GM12878 (cell line): ENCODE data around the gene ZNF483. TPM values are rescaled to one million over a fixed set of nuclear protein-coding genes. Genes with fewer than 3 reads are reported as not detected.

Experiments
- ATAC-seq: fragments of 200-7000 bp; cut with Tn5 transposase; 3 replicates; pipeline ENCODE4 v1.9.1; 2020; ENCODE audit warnings: mild to moderate bottlenecking, moderate library complexity
- BruUV-seq: library from RNA; stranded (reverse); fragments of 400-500 nt; replicated peaks from 2 replicates; lab custom pipeline; 2021; lab: Mats Ljungman, UMichigan
- CTCF ChIA-PET: fragments of 300-600 bp; sonication (Branson Sonifier 250); formaldehyde crosslinking; extraction: SDS; loops from one replicate; lab custom pipeline; 2021; ENCODE audit warnings: inconsistent platforms; lab: Yijun Ruan, JAX
- POLR2A ChIA-PET: fragments of 350-600 bp; formaldehyde crosslinking; extraction: SDS; loops from one replicate; lab custom pipeline; 2021; ENCODE audit warnings: inconsistent platforms; lab: Charles Lee
- RAD21 ChIA-PET: fragments of 300-600 bp; sonication (Branson Sonifier 250); formaldehyde crosslinking; loops from one replicate; lab custom pipeline; 2023; ENCODE audit warnings: antibody characterized with exemption; ENCODE audit not compliant: unreplicated experiment; lab: Charles Lee
- SMC1A ChIA-PET: fragments of 300-600 bp; sonication (Branson Sonifier 250); formaldehyde crosslinking; loops from one replicate; lab custom pipeline; 2023; ENCODE audit not compliant: unreplicated experiment, uncharacterized antibody; lab: Charles Lee
- DNase-seq: peaks from one replicate; pipeline ENCODE4 v3.0.0-alpha.2; 2011; ENCODE audit warnings: low read depth, low spot score
- FAIRE-seq: peaks from 3 replicates; lab custom pipeline; 2011; peaks lifted over from hg19 to GRCh38; lab: Jason Lieb, UNC
- H2AFZ ChIP-seq: 2 replicates; pipeline ENCODE4 v1.6.0; 2011; ENCODE audit warnings: low read depth, low read length, control low read depth; ENCODE audit not compliant: control insufficient read depth
- H3K27ac ChIP-seq: 2 replicates; pipeline ENCODE4 v1.5.1; 2011; ENCODE audit warnings: control low read depth; ENCODE audit not compliant: control insufficient read depth, insufficient read depth
- H3K27me3 ChIP-seq, 2 experiments: replicated peaks in 1 of 2; 2 replicates each; pipeline versions ENCODE4 v1.6.0 to v1.6.1; 2011; ENCODE audit warnings: low read length in 1 of 2; ENCODE audit not compliant: control insufficient read depth in 2 of 2, insufficient read depth in 2 of 2
- H3K36me3 ChIP-seq, 2 experiments: 2 replicates each; pipeline ENCODE4 v1.5.1; 2011; ENCODE audit warnings: low read length in 1 of 2; ENCODE audit not compliant: control insufficient read depth in 2 of 2, insufficient read depth in 2 of 2
- H3K4me1 ChIP-seq: 2 replicates; pipeline ENCODE4 v1.6.1; 2011; ENCODE audit warnings: mild to moderate bottlenecking, low read length, moderate library complexity, mixed read lengths; ENCODE audit not compliant: control insufficient read depth, insufficient read depth
- H3K4me2 ChIP-seq: 2 replicates; pipeline ENCODE4 v1.6.0; 2011; ENCODE audit warnings: control low read depth; ENCODE audit not compliant: control insufficient read depth, insufficient read depth
- H3K4me3 ChIP-seq: fragments of 200-600 bp; sonication (generic); 2 replicates; pipeline ENCODE4 v1.5.1; 2016
- H3K79me2 ChIP-seq: 2 replicates; pipeline ENCODE4 v1.6.0; 2011; ENCODE audit warnings: low read length; ENCODE audit not compliant: control insufficient read depth, insufficient read depth
- H3K9ac ChIP-seq: 2 replicates; pipeline ENCODE4 v1.8.0; 2011; ENCODE audit warnings: low read length, control low read depth, mixed read lengths; ENCODE audit not compliant: control insufficient read depth, insufficient read depth
- H3K9me3 ChIP-seq: replicated peaks from 3 replicates; pipeline ENCODE4 v1.5.1; 2011; ENCODE audit warnings: mild to moderate bottlenecking, low read length; ENCODE audit not compliant: control insufficient read depth, insufficient read depth
- H4K20me1 ChIP-seq: 2 replicates; pipeline ENCODE4 v1.6.0; 2011; ENCODE audit not compliant: control insufficient read depth, insufficient read depth
- ASH2L ChIP-seq: fragments of 300-600, 200-600 bp; sonication (generic); IDR thresholded peaks from 2 replicates; pipeline ENCODE4 v1.6.1; 2017; ENCODE audit warnings: low read depth, mild to moderate bottlenecking, borderline replicate concordance
- ATF7 ChIP-seq: fragments of 450-650 bp; IDR thresholded peaks from 2 replicates; pipeline ENCODE4 v1.6.1; 2016; ENCODE audit warnings: low read depth, mild to moderate bottlenecking
- EGR1 ChIP-seq, 2 experiments: IDR thresholded peaks; 1 replicate in 1 of 2; 2 replicates in 1 of 2; pipeline ENCODE4 v1.6.1; 2011 to 2012; ENCODE audit warnings: low read depth in 2 of 2, low read length in 2 of 2, borderline replicate concordance in 1 of 2, mild to moderate bottlenecking in 1 of 2, moderate library complexity in 1 of 2
- HCFC1 ChIP-seq: fragments of 150-350 bp; IDR thresholded peaks from 2 replicates; pipeline ENCODE4 v1.6.1; 2014; ENCODE audit warnings: low read length
- POLR2A ChIP-seq: IDR thresholded peaks from 2 replicates; pipeline ENCODE4 v1.6.1; 2011; ENCODE audit warnings: low read depth, mild to moderate bottlenecking, low read length
- SUPT20H ChIP-seq: IDR thresholded peaks from 2 replicates; pipeline ENCODE4 v1.6.1; 2011; ENCODE audit warnings: low read depth, mild to moderate bottlenecking, low read length, moderate library complexity, borderline replicate concordance; ENCODE audit not compliant: control insufficient read depth
- SUZ12 ChIP-seq: fragments of 200-600 bp; sonication (generic); IDR thresholded peaks from one replicate; pipeline ENCODE4 v1.6.1; 2018; ENCODE audit warnings: antibody characterized with exemption, mild to moderate bottlenecking; ENCODE audit not compliant: unreplicated experiment
- TAF1 ChIP-seq: IDR thresholded peaks from 2 replicates; pipeline ENCODE4 v1.6.1; 2011; ENCODE audit warnings: mild to moderate bottlenecking, low read depth, low read length, borderline replicate concordance
- TBL1XR1 ChIP-seq: IDR thresholded peaks from 2 replicates; pipeline ENCODE4 v1.6.1; 2012; ENCODE audit warnings: low read depth, low read length, improper control_type of control experiment
- YY1 ChIP-seq: IDR thresholded peaks from 2 replicates; pipeline ENCODE4 v1.6.1; 2011; ENCODE audit warnings: low read depth, mild to moderate bottlenecking, low read length
- WGBS: methylation state at CpG from one replicate; pipeline ENCODE4 v1.1.6; 2016; ENCODE audit warnings: low lambda C conversion rate; ENCODE audit not compliant: insufficient replicate concordance, insufficient coverage; ENCODE audit errors: missing lambda C conversion rate; 5-methylcytosine and 5-hydroxymethylcytosine counted together
- in situ Hi-C: fragments of 300-500 bp; cut with MboI; formaldehyde crosslinking; loops from 9 replicates; pipeline ENCODE4 v1.14.3; 2018; ENCODE audit warnings: mixed read lengths
- intact Hi-C: fragments of 100-400 bp; cut with micrococcal nuclease; formaldehyde crosslinking; loops from one replicate; pipeline ENCODE4 v1.14.2; 2022; ENCODE audit not compliant: unreplicated experiment
- polyA plus RNA-seq, 11 experiments: library from polyadenylated mRNA; depleted of rRNA in 4 of 11; unstranded in 6 of 11; stranded (reverse) in 5 of 11; fragments of >200 nt; fragmentation: Nextera tagmentation in 4 of 11; fragmentation: Illumina TruSeq in 1 of 11; extraction: Ambion mirVana in 4 of 11; extraction: Trizol in 1 of 11; gene quantifications; 1 replicate in 1 of 11; 2 replicates in 10 of 11; pipeline versions ENCODE4 v1.2.1 to v1.2.3, GENCODE V29; 2011 to 2016; ENCODE audit warnings: inconsistent platforms in 2 of 11, missing spikeins in 2 of 11, low read depth in 1 of 11
- total RNA-seq, 4 experiments: library from RNA; depleted of rRNA in 3 of 4; stranded (reverse); fragments of >200 nt in 3 of 4; fragmentation: Illumina TruSeq in 1 of 4; extraction: Trizol in 1 of 4; gene quantifications; 2 replicates each; pipeline versions ENCODE4 v1.2.1 to v1.2.3, GENCODE V29; 2013 to 2021

Gene ZNF483
- total and polyA plus RNA-seq, 10 of the 15 experiments (the other 5 are each of a cell fraction or from before 2014, with no cell fraction given), result 0.03 to 0.76 (median 0.26) TPM; not detected in 1

- peaks cover 48% of the 10 kb centered on the region for H3K79me2 ChIP-seq
- POLR2A ChIA-PET, result interaction anchor here (0.8 to 2.1 kb wide), 4 partner anchors 11 to 148 kb away, joined by 3 to 11 read pairs (median 4); partner anchors contain the start of gene DNAJC25
- no peak overlapping the region; the same call in 1 of the 2 replicates for H3K4me2 ChIP-seq
- intact Hi-C loops, result loop anchor here (2.0 kb wide), 1 partner anchor 147 kb away; the partner anchor contains the start of gene DNAJC25
- RAD21 ChIA-PET, result no interaction called here
- H3K36me3 ChIP-seq, result no peaks in the 10 kb centered on the region; a peak in 1 of 4 replicates
- SMC1A ChIA-PET, result no interaction called here
- H3K9ac ChIP-seq, result peak overlapping the region; percentile 94
- DNase-seq, result no peak
- BruUV-seq, result no TSS peak
- 0% methylated on average over 18 of the region's 78 CpGs for WGBS
- no peak overlapping the region for H2AFZ ChIP-seq
- no peaks in the 10 kb centered on the region; the same call in 2 of the 3 replicates for H3K9me3 ChIP-seq
- TF ChIP-seq YY1 (peak; percentile 84), POLR2A (peak; percentile 26), SUPT20H (no peak), EGR1 (IDR thresholded peaks at IDR 0.05; ENCODE audit: borderline replicate concordance in 1 of 2, low read depth in 2 of 2, low read length in 2 of 2) (peak in 1 of 2 experiments; percentile 50; a peak in 1 of 3 replicates), ATF7 (no peak), ASH2L (0 out of 2 replicates have a peak, but pooled peaks have one; percentile 8), TBL1XR1 (no peak), SUZ12 (no peak), HCFC1 (no peak), TAF1 (0 out of 2 replicates have a peak, but pooled peaks have one; percentile 9)
- H4K20me1 ChIP-seq, result no peaks in the 10 kb centered on the region
- H3K4me3 ChIP-seq, result peak overlapping the region; percentile 57; the same call in 1 of the 2 replicates
- no peak for FAIRE-seq
- no peaks in the 10 kb centered on the region for H3K27me3 ChIP-seq
- in situ Hi-C loops, result no loop called here
- ATAC-seq, result no peak
- H3K4me1 ChIP-seq, result no peaks in the 10 kb centered on the region; the same call in 1 of the 2 replicates
- H3K27ac ChIP-seq, result peak overlapping the region; percentile 96
- CTCF ChIA-PET, result no interaction called here
Observed at GRCh38 chr9:111483439-111483857, 41.5 kb upstream of the ZNF483 start.
